PC-3 (cell line): ENCODE results near the gene SMG9.

ENCODE experiments used
- EZH2 ChIP-seq: fragments of 300-600 bp; sonication (generic); IDR thresholded peaks from one replicate; pipeline ENCODE4 v1.6.1; 2017; ENCODE audit warnings: antibody characterized with exemption, mild to moderate bottlenecking, low read length; ENCODE audit not compliant: unreplicated experiment
- EZH2phosphoT487 ChIP-seq: fragments of 300-600 bp; sonication (generic); IDR thresholded peaks from 2 replicates; pipeline ENCODE4 v1.6.1; 2018; ENCODE audit warnings: mild to moderate bottlenecking, antibody characterized with exemption, low read length, borderline replicate concordance
- TF ChIP-seq, protein P1 (sequence below): fragments of 300-600 bp; sonication (generic); conservative IDR thresholded peaks from 2 replicates; pipeline ENCODE4 v1.5.1; 2017; ENCODE audit warnings: antibody characterized with exemption, low read depth, mild to moderate bottlenecking, low read length

- TF ChIP-seq, protein P1, sequence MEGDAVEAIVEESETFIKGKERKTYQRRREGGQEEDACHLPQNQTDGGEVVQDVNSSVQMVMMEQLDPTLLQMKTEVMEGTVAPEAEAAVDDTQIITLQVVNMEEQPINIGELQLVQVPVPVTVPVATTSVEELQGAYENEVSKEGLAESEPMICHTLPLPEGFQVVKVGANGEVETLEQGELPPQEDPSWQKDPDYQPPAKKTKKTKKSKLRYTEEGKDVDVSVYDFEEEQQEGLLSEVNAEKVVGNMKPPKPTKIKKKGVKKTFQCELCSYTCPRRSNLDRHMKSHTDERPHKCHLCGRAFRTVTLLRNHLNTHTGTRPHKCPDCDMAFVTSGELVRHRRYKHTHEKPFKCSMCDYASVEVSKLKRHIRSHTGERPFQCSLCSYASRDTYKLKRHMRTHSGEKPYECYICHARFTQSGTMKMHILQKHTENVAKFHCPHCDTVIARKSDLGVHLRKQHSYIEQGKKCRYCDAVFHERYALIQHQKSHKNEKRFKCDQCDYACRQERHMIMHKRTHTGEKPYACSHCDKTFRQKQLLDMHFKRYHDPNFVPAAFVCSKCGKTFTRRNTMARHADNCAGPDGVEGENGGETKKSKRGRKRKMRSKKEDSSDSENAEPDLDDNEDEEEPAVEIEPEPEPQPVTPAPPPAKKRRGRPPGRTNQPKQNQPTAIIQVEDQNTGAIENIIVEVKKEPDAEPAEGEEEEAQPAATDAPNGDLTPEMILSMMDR: no peak
- no peak for TF ChIP-seq EZH2
- no peak for TF ChIP-seq EZH2phosphoT487
Measured at GRCh38 chr19:43715776-43716175, 39.0 kb downstream of the SMG9 start, which contains the start of gene IRGC.
